CD4-positive, alpha-beta T cell treated with Interleukin-17A for 4 hours (primary cell): Measurements from ENCODE around the gene RNLS.

Source experiments
- DNase-seq: peaks from one replicate; pipeline ENCODE4 v3.0.0-alpha.2; 2020; ENCODE audit warnings: mixed read lengths

Gene RNLS

DNA sequence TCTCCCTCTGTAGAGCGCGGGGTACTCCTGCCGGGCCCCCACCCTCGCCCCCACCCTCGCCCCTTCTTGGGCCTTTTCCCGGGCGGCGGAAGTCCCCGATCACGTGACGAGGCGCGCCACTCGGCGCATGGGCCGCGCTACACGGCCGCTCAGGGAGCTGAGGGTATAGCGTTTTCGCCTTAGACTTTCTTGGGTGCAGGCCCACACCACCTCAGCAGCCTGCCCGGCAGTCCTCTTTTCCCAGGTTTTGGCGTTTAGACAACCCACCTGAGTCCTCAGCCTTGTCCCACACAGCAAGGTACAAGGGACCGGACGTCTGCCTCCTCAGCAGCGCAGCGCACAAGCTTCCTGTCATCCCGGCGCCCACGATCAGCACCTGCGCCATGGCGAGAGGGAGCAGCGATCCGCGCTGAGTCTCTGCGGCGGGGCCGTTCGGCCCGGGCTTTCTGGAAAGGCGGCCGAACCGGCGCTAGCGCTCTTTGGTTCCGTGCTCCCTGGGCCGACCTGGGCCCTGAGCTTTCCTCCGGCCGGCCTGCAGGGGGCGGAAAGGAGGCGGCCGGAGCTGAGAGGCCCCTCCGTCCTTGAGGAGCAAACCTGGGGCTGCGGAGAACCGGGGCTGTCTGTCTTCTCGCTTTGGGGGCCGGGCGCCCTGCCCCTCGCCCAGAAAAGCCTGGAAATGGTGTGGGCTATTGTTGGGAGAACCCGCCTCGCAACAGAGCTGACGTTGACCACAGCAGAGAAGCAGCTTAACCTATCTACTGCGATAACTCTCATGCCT is at the start of gene RNLS:
TSS of gene RNLS (minus strand) at position 513 of the 778 bp plus-strand sequence.
- peak; percentile 77 for DNase-seq

DNA sequence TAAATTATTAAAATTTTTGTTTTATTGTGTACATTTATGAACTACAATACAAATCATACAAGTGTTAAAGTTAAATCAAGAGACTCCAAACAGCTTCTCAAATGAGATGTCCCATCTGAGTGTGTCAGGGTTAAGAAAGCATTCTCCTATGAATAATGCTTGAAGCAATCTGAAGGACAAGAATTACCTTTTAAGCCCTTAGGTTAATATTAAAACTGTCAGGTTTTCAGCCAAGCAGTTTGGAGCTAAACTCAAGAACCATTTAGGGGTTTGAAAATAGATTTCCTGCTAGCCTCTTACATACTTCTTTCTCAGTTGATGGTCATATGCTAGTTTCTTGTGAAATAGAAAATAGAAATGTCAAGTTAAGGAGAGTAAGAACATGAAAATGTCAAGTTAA is 41.7 kb upstream of the RNLS start:
- no peak for DNase-seq

DNA sequence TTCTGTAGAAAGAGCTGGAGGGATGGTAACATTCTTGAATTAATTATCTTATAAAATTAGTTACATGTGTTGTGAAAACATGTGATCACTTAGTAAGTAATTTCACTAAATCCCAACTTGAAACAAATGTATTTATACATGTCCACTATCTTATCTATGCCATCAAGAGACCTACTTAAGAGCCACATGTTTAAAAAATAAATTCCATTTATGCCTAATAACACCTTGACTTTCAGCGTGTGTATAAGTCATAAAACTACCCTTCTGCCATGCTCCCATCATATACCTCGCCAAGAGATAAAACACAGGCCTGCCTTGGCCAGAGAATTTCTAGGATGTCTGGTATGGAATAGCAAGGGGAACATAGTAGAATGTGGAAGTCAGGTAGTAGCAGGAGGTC is 40.7 kb upstream of the RNLS start:
- no peak for DNase-seq

DNA sequence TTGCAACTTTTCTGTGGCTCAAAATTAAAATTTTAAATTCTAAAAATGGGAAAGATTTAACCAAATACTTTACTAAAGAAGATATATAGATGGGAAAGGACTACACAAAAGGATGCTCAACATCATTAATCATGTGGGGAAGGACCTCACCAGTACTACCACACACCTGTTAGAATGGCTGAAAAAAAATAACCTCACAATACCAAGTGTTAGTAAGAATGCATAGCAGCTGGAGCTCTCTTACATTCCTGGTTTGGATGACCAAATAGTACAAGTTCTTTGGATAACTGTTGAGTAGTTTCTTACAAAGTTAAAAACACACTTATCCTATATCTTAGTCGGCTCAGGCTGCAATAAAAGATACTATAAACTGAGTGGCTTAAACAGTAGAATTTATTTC is 37.3 kb upstream of the RNLS start:
- DNase-seq = no peak

DNA sequence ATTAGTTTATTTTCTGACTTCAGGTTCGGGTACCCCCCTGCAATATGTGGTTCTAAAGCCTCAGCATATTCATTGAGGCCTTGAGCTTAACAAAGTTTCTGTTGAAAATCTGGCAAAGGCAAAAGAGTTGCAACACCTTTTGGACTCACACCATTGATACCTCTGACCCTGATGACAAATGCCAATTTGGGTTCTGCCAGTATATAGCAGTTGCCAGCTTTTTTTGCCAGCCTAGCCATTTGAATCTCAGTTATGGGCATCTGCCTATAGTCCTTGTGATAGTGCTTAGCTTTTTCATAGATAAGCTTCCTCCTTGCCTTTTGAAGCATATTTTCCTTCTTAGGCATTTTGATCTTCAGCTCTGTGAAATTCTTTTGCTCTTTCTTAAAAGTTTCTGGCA is 35.4 kb upstream of the RNLS start:
- DNase-seq = no peak

DNA sequence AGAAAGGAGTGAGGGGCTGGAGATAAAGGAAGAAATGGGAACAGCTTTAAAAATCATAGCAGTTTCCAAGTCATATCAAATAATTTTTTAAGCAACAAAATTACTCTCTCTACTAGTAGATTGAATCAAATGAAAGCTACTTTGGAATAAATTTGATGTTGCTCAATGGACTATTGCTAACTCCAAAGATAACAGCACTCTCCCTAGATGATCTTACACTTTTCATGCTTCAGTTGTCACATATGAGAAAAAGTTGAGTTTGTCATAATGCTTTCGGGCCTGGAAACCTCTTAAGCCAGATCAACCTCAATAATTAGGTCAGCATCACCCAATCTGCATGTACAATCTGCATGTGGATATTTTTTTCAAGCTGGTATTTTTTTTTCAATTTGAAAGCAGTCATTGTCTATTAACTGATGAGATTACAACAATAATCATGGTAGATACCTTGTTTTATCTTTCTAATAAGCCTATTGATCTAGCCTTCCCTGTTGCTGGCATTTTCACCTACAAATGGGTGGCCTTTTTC is 34.7 kb upstream of the RNLS start:
- DNase-seq = no peak

DNA sequence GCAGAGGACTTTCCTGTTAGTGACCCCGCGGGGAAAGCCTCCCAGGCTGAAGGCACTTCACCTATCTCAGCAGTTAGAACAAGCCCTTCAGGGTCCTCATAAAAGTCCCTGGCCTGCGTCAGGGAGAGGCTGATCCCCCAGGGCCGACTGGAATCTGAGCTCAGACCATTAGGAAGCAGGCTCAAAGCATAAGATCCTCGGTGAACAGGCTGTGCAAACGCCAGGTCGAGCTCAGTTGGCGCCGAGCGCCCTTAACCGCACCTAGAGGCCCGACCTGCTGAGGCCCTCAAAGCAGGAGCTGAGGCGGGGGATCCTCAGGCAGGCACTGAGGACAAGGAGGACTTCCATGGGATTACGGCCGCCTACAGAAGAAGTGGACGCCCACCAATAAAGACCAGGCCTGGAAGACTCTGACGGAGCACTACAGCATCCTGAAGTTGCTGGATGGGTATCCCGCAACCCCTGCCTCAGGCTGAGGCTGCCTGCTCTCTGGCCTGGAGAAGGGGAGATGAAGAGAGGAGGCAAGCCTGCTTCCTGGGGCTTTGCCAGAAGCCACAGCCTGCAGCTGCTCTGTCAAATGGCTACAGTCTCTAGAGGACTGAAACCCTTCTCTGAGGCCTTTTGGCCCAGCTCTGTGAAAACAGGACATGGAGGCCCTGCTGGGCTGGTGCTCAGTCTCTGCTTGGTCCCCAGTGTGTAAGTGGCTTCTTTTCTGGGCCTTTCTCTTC is 33.3 kb upstream of the RNLS start:
- DNase-seq = no peak

DNA sequence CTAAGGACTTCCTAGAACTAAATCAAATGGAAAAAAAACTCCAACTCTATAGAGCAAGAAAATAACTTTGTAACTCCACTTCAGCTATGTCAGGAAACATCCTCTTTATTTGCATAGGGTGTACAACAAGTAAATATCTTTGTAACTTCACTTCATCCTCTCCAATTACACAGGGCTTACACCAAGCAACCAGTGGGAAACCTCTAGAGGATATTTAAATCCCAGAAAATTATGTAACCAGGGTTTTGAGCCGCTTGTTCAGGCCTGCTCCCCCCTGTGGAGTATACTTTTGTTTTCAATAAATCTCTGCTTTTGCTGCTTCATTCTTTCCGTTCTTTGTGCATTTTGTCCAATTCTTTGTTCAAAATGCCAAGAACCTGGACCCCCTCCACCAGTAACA is 25.7 kb upstream of the RNLS start:
- no peak for DNase-seq

DNA sequence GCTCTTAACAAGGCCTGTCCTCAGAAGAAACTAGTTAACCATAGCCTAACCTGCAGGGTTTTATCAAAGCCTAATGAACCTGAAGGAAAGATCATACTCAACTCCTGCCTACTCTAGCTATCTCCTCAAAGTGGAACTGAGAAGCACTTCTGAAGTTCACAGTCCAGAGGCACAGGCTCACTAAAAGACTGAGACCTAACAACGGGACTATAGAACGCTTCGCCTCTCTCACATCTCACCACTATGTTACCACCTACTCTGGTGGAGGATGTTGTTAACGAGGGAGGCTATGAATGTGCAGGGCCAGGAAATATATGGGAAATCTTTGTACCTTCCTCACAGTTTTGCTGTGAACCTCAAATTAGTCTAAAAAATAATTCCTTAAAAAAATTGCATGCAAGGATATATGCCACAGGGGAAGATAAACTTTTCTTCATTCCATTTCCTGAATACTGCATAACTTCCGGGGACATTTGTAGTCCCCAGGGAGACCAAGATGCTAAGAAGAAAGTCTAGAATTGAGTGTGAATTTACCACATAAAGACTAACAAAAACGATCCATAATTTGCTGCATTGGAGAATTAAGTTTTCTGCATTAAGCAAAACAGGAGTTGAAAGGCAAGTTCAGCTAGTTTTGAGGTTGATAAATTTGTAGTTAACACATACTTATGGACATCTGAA is 25.1 kb upstream of the RNLS start:
- DNase-seq = no peak

DNA sequence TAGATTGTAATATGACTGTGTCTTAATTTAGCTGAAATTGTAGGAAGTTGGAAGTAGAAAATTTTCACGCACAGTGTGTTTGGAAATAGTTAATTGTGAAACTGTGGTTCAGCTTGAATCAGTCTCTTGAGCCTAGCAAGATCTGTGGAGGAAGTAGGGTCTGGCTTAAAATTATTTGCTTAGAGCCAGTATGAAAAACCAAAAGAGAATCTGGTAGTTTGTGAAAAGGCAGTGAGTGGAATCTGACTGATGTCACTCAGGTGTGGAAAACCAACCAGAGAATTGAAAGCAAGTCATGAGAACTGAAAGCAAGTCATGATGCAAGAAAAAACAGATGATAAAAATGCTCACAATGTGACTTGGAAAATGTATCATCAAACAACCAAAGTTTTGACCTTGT is 14.9 kb upstream of the RNLS start:
- DNase-seq = no peak

DNA sequence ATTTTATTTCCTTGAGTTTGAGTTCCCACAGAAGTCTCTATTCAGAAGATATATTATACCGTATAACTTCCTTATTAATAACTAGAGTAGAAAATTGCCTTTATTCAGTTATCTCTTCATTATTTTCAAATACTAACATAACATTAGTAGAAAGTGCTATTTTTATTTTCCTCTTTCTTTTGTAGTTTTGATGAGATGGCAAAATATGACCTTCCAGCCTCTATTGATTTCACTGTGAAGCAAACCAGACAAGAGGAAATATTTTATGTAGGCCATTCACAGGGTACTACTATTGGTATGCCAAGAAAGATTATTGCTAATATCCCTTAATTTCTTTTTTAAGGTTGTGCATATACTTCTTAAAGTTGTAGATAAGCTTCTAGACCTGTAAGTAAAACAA is 11.4 kb upstream of the RNLS start:
- DNase-seq = no peak

DNA sequence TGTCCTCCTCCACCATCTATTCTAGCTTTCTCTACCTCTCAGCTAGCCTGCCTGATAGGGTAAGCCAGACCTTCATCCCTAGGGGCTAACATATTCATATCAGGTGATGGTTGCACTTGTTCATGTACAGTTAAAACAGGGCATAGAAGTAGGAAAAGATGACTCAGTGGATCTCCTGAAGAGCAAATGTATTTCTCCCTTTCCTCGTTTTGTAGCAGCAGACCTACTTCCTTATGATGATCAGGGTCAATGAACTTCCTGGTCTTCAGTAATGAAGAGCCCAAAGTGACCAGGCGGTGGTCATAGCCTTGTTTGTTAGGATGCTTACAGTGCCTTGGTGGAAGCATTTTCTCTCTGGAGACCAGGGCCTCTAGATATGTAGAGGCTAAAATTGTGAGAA is 9.8 kb upstream of the RNLS start:
- no peak for DNase-seq

DNA sequence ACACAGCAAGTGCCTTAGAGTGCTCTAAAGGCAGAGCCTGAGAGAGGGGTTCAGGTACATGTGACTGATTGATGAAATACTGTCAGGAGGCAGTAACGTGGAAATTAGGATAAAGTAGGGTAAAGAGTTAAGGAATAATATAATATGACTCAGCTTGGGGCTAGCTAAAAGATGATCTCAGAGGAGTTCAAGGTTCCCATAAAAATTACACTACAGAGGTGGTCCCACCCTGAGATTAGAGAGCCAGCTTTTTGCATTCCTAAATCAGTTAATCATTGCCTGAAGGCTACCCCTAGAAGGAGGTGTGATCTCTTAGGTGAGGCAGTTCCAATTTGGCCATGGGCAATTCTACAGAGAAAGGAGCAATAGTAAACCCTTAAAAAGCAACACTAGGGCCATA is 9.3 kb upstream of the RNLS start:
- DNase-seq = no peak

DNA sequence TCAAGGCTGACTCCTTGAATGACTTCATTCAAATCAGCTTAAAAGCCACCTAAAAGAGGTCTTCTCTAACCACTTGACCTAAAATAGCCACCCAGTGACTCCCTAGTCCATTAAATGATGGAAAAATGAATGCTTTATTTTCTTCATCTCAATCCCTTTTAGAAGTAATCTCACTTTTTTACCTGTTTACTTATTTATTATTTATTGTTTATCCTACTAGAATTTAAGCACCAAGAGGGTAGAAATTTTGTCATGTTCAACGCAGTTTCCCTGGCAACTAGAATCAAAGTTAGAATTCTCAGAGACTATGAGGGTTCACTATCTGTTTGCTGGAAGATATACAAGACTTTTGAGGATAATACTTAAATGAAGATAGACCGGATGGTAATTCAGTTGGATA is 3.3 kb upstream of the RNLS start, which contains the start of gene LIPJ:
TSS of gene LIPJ (plus strand) at position 301 of the 400 bp plus-strand sequence. CDS start 3,926 bp downstream, outside the sequence.
- DNase-seq = no peak

DNA sequence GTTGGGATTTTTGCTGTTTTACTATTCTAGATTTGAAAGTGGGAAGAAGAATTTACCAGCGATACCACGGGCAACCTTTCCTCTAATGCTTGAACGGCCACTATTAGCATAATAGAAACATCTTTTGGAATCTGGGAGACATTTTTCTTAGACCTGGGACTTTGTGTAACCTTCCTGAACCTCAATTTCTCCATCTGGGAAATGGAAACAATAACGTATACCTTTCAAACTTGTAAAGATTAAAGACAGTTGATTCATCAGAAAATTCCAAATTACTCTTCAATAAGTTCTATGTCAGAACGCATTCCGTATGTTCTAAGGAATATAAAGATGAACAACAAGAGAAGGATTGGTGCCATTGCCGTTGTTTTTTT is 453 bp upstream of the RNLS start:
- no peak for DNase-seq

DNA sequence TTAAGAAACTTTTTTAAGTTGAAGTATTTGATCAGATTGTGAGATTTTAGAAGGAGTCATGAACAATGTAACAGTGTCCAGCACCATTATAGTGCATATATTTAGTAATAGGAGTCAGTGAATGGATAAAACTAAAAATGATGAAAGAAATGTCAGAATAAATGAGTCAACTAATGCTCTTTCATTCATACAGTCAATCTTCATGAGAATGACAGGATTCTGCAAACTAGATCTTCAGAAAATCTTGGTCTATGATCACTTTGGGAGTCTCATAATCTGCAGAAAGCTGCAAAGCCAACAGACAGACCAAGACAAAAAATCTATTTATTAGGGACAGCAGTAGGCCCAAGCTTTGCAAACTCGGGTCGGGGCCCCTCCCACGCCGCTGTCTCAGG is 710 bp downstream of the RNLS start:
- no peak for DNase-seq

DNA sequence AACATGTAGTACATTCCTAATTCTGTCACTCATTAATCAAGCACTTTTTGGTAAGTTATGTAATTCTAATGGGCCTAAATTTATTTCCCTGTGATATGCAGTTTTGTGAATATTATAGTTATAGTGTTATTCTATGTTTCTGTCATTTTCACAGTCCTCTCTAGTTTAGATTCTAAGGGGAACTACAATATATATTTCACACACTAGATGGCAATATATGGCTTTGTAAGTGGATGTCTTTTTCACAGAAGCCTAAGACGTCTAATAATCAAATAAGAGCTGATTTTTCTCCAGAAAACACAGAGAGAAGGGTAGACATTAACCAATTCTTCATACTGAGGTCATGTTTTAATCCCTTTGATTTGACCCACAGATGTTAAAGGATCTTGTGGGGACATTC is 18.0 kb downstream of the RNLS start:
- DNase-seq = no peak

DNA sequence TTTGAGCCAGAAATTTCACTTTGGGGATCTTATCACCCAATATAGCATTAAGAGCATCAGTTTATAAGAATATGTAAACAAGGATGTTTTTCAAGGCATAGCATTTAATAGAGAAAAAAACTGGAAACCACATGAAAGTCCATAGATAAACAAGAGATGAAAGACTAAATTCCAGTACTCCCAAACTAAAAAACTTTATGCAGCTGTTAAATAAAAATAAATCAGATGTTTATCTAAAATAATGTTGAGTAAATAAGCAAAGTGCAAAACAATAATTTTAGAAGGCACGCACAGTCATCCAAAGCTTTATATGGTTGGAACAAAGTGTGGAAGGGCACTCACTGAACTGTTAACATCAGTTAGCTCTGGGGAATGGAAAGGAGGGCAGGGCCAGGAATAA is 21.0 kb downstream of the RNLS start:
- DNase-seq = no peak

DNA sequence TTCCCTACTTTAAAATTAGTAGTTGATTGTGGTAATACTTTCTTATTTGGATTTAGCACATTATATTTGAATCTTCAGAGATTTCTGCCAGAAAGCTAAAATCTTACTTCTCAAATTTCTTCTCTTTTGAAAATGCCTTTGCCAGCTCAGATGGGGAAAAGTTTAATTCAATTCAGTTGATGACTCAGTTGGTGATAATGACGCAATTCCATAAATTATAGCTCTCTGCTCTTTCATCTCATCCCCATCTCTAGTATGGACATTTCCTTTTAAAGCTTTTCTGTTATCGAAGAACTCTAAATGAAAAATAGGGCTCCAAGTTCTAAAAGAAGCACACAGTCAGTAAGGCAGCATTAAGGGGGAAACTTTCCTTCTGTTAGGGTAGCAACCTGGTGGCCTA is 25.5 kb downstream of the RNLS start:
- no peak for DNase-seq

DNA sequence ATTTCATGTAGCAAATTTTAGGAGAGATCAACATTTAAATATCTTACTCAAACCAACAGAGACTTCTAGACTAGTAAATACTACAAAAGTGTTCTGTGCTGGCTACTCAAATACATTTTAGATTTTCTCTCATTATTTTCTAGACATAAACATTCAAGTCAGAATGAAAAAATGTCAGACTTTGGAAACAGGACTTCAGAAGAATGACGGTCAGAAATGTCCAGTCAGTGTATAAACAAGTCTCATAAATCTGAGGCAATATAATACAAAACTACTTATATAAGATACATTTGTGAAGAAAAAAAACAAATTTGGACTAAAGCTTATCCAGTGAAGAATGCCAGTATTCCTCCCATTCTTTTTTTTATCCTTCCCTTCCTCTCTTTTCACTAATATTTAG is 25.9 kb downstream of the RNLS start:
- no peak for DNase-seq

DNA sequence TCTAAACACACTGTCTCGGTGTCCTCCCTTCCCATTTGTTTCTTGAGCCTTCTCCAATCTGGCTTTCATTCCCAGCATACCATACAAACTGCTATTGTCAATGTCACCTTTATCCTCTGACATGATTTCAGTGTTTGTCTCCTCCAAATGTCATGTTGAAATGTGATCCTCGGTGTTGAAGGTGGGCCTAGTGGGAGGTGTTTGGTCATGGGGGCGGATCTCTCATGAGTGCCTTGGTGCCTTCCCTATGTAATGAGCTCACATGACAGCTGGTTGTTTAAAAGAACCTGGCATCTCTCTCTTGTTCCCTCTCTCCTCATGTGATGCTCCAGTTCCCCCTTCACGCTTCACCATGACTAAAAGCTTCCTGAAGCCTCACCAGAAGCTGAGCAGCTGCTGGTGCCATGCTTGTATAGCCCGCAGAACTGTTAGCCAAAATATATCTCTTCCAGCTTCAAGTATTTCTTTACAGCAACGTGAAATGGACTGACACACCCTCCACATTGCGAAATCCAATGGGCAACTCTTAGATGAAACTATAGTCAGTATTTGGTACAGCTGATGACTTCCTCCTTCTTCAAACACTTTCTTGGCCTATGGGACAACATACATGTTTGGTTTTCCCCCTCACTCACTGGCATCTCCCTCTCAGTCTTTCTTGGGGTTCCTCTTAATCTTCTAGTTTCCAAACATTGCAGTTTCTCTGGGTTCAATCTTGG is 27.8 kb downstream of the RNLS start:
- DNase-seq = no peak

DNA sequence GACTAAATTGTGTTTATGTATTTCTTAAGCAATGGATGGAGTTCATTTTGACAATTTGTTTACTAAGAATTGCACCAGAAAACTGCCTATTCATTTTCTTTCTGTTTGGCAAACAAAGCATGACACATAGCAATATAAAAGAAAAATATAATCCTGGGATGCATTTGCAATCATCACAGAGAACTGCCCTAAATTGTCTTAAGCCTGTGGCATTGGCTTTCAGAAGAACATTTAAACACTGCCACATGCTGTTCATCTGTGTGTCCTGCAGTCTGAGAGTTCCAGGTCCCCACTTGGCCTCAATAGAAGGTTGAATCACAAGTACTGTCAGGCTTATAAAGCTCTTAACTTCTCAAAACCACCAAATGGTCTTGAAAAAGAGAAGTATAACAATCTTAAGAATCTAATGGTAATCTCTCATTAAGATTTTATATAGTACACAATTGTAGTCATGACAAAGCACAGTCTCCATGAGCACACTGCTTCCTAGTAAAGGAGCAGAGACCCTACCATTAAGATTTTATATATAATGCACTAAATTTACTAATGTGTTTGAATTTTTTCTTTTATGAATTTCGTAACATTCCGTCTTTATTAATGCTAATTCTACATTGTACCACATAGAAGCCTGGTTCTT is 29.9 kb downstream of the RNLS start:
- DNase-seq = peak; percentile 43

DNA sequence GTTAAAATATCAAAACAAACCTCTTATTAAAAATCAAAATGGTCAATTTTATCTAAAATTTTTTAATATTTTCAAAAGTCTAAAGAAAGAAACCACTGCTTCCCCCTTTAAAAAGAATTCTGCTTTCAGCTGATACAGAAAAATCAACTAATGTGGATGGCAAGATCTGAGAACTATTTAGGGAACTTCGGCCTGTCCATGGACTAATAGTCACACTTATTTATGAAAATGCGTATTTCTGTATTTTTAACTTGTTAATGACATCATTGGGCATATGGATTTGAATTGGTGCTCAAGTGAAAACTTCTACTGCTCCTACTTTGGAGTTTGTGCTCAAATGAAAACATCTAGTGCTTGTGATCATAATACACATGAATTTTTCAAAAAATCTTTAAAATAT is 31.9 kb downstream of the RNLS start:
- no peak for DNase-seq
